ENCODE measurements around the gene TMEM179.
"Not testable (repeated sequence)": the region's sequence is repeated elsewhere in the genome, so short reads cannot be mapped to it uniquely, and the experiment has no call there.

Gene TMEM179

DNA sequence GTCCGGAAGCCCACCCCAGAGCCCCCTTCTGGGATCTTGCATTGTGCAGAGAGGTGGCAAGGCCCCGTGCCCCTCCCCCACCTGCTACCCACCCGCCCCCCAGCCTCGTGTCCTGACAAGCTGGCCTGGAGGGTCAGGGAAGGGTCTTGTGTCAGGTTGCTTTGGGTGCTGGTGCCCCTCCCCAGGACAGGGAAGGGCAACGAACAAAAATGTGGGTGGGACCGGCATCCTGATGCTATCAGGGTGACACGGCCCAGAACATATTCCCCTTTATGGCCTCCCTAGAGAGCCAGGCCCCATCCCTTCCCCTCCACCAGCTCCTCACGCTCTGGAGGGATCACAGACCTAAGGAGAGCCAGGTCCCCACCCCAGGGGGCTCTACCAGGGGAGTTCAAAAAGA, 38.7 kb upstream of the TMEM179 start:
- peaks cover 23% of the 10 kb centered on the region for H3K27me3 ChIP-seq (ENCODE audit: control insufficient read depth, insufficient read depth, low read length)
- peaks cover 9% of the 10 kb centered on the region for H3K4me1 ChIP-seq (ENCODE audit: control insufficient read depth, insufficient read depth, low read length)
- peaks cover 4% of the 10 kb centered on the region for H3K9me3 ChIP-seq (ENCODE audit: control insufficient read depth, low read length)
- H3K9ac ChIP-seq (ENCODE audit: low read length): no peak overlapping the region
- H3K36me3 ChIP-seq (ENCODE audit: control insufficient read depth, insufficient read depth, low read length): no peaks in the 10 kb centered on the region
- H3K4me3 ChIP-seq (ENCODE audit: low read length): no peak overlapping the region

DNA sequence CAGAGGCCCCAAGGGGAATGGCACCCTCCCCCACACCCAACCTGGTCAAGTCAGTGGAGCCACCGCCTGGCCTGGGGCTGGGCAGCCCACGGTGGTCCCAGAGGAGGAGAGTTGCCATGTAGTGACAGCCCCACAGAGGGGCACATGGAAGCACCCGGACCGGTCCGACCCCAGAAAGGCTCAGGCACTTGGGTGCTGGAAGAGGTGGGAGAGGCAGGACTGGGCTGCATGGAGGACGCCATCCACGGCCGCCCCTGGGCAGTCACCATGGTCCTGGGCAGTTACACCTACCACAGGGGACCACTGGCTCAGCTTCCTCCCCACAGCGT, 37.9 kb upstream of the TMEM179 start:
- H3K4me1 ChIP-seq (ENCODE audit: control insufficient read depth, insufficient read depth, low read length): peaks cover 13% of the 10 kb centered on the region
- no peaks in the 10 kb centered on the region for H3K36me3 ChIP-seq (ENCODE audit: control insufficient read depth, insufficient read depth, low read length)
- peaks cover 24% of the 10 kb centered on the region for H3K27me3 ChIP-seq (ENCODE audit: control insufficient read depth, insufficient read depth, low read length)

DNA sequence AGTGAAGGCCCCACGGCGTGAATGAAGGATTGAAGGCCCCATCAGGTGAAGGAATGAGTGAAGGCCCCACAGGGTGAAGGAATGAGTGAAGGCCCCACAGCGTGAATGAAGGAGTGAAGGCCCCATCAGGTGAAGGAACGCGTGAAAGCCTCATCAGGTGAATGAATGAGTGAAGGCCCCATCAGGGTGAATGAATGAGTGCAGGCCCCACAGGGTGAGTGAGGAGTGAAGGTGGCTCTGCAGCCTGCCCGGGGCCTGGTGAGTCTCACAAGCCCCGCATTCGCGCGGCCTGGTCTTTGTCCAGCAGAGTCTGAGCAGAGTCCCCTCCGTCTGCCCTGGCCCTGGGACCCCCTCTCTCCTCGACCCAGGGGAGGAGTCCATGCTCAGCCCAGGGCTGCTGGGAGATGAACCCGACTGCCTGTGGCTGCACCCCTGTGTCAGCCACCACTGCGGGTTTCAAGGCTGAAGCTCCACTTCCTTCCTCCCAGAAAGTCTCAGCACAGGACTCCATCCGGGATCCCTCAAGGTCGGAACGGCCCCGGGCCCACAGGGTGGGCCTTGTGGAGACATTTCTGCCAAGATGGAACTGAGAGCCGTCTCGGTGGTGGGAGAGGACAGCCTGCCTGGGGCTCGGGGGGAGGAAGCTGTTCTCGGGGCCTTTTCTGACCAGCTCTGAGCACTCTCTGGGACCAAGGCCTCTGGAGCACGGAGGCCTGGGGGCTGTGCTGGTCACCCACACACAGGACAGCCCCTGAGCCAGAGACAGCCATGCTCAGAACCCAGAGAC, 37.4 kb upstream of the TMEM179 start:
- Histone ChIP-seq H3K36me3 (ENCODE audit: control insufficient read depth, insufficient read depth, low read length) (no peaks in the 10 kb centered on the region), H3K4me1 (ENCODE audit: control insufficient read depth, insufficient read depth, low read length) (peaks cover 13% of the 10 kb centered on the region), H3K9me3 (ENCODE audit: control insufficient read depth, low read length) (peaks cover 4% of the 10 kb centered on the region), H3K9ac (ENCODE audit: low read length) (no peak overlapping the region), H3K4me3 (ENCODE audit: low read length) (no peak overlapping the region), H3K27me3 (ENCODE audit: control insufficient read depth, insufficient read depth, low read length) (peaks cover 24% of the 10 kb centered on the region)

More for the DNA sequence above, 37.9 kb upstream of the TMEM179 start:
- H3K9me3 ChIP-seq (ENCODE audit: control insufficient read depth, low read length): peaks cover 4% of the 10 kb centered on the region
- H3K9ac ChIP-seq (ENCODE audit: low read length): no peak overlapping the region
- H3K4me3 ChIP-seq (ENCODE audit: low read length): no peak overlapping the region

DNA sequence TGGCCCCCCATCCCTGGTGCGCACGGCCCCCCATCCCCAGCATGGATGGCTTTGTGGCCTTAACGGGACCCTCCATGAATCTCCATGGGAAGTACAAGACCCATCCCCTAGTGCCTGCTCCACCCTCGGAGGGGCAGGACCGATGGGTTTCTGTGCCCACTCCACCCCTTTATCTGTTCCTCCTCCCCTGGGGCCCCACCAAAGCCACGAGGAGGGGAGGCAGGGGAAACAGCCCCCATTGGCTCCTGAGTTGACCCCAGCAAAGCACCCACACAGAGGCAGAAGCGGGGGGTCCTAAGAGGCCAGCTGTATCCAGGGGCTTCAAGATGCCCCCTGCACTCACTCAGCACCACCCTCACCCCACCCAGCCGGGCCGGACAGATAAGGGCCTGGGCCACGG, 36.1 kb upstream of the TMEM179 start:
- H3K4me1 ChIP-seq (ENCODE audit: control insufficient read depth, insufficient read depth, low read length): peaks cover 13% of the 10 kb centered on the region
- H3K36me3 ChIP-seq (ENCODE audit: control insufficient read depth, insufficient read depth, low read length): no peaks in the 10 kb centered on the region
- no peak overlapping the region for H3K4me3 ChIP-seq (ENCODE audit: low read length)
- H3K9me3 ChIP-seq (ENCODE audit: control insufficient read depth, low read length): peaks cover 4% of the 10 kb centered on the region
- H3K9ac ChIP-seq (ENCODE audit: low read length): no peak overlapping the region
- H3K27me3 ChIP-seq (ENCODE audit: control insufficient read depth, insufficient read depth, low read length): peaks cover 24% of the 10 kb centered on the region

DNA sequence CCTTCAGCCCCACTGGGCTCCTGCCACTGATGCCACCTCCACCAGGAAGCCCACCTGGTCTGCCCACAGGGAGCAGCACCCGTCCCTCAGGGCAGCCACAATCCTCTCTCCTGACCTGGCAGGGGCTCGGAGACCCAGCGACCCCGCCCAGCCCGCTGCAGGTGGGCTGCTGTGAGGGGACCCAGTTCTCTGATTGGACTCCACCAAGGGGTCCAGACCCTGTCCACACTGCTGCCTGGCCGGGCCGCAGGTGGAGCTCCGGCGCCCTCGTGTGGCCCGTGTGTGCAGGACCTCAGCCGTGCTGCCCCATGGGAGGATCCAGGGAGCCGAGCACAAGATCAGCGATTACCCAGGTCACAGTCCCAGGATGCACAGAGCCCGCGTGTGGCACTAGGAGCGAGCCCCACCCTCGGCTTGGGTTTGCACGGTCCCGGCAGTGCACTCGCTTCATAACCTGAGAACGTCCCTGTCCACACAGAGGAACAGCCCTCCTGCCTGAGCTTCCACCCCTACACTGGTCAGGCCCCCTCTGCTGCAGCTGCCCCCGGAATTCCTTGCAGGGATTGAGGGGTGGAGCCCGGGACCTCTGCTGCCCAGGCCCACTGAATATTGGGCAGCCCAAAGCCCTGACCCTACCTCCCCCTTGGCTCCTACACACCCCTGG, 35.4 kb upstream of the TMEM179 start:
- peaks cover 27% of the 10 kb centered on the region for H3K27me3 ChIP-seq (ENCODE audit: control insufficient read depth, insufficient read depth, low read length)
- H3K36me3 ChIP-seq (ENCODE audit: control insufficient read depth, insufficient read depth, low read length): no peaks in the 10 kb centered on the region
- H3K4me3 ChIP-seq (ENCODE audit: low read length): no peak overlapping the region
- H3K9ac ChIP-seq (ENCODE audit: low read length): no peak overlapping the region
- H3K9me3 ChIP-seq (ENCODE audit: control insufficient read depth, low read length): peaks cover 1% of the 10 kb centered on the region
- peaks cover 13% of the 10 kb centered on the region for H3K4me1 ChIP-seq (ENCODE audit: control insufficient read depth, insufficient read depth, low read length)

DNA sequence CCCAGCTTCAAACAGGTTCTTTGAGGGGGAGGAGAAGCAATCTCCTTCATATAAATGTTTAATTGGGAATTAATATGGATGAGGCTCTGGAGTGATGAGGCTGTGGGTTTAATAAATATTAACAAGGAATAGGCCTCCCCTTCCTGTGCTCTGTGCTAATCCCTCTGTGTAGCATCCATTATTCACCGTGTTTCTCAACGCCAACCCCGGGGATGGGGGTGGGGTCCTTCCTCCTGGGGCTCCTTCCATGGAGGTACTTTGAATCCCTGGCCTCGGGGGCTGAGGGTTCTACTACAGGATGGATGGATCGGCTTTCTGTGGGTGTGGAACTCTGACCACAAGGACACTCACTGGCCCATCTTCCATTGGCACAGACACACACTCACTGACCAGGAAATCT, 34.9 kb upstream of the TMEM179 start:
- Histone ChIP-seq H3K4me3 (ENCODE audit: low read length) (no peak overlapping the region), H3K4me1 (ENCODE audit: control insufficient read depth, insufficient read depth, low read length) (peaks cover 13% of the 10 kb centered on the region), H3K27me3 (ENCODE audit: control insufficient read depth, insufficient read depth, low read length) (peaks cover 31% of the 10 kb centered on the region), H3K9ac (ENCODE audit: low read length) (no peak overlapping the region), H3K36me3 (ENCODE audit: control insufficient read depth, insufficient read depth, low read length) (no peaks in the 10 kb centered on the region), H3K9me3 (ENCODE audit: control insufficient read depth, low read length) (no peaks in the 10 kb centered on the region)

DNA sequence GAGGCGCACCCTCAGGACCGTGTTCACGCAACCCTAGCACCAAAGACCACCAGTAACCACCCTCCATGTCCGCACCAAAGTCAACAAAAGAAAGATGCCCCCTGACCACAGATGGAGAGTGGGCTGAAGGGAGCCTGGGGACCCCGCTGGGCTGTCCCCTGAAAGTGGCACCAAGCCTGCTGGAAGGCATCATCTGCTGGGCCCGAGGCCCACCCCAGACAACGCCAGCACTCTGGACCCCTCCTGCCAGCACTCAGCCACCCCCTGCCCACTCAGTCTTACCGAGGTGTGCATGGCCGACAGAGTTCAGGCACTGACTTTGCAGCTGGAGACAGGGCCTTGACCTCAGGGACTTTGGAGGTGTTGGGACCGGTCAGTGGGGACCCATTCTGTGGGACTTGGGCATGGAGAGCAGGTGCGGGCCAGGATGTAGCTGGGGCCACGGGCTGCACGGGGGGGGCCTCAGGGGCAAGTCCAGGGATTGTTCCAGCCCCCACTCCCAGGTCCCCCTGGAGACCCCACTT, 34.4 kb upstream of the TMEM179 start:
- H3K9me3 ChIP-seq (ENCODE audit: control insufficient read depth, low read length): no peaks in the 10 kb centered on the region
- no peak overlapping the region for H3K4me3 ChIP-seq (ENCODE audit: low read length)
- H3K4me1 ChIP-seq (ENCODE audit: control insufficient read depth, insufficient read depth, low read length): peaks cover 13% of the 10 kb centered on the region
- no peaks in the 10 kb centered on the region for H3K36me3 ChIP-seq (ENCODE audit: control insufficient read depth, insufficient read depth, low read length)
- H3K27me3 ChIP-seq (ENCODE audit: control insufficient read depth, insufficient read depth, low read length): peaks cover 34% of the 10 kb centered on the region
- H3K9ac ChIP-seq (ENCODE audit: low read length): no peak overlapping the region

DNA sequence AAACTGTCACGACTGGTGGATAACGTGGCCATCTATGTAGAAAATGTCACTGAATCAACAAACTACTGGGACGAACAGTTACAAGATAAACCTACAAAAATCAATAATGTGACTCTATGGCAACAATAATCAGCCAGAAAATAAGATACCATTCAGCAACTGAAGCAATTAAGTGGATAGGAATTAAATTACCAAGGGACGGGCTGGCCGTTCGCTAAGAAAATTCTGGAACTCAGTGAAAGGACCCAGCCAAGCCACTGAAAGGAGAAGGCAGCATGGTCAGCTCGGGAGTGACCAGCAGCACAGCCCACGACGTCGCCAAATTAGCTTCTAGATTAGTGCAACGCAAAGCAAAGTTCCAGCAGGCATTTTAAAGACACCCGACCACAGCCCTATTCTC, 33.6 kb upstream of the TMEM179 start:
- peaks cover 34% of the 10 kb centered on the region for H3K27me3 ChIP-seq (ENCODE audit: control insufficient read depth, insufficient read depth, low read length)
- H3K9me3 ChIP-seq (ENCODE audit: control insufficient read depth, low read length): no peaks in the 10 kb centered on the region
- no peak overlapping the region for H3K4me3 ChIP-seq (ENCODE audit: low read length)
- no peaks in the 10 kb centered on the region for H3K36me3 ChIP-seq (ENCODE audit: control insufficient read depth, insufficient read depth, low read length)
- peaks cover 13% of the 10 kb centered on the region for H3K4me1 ChIP-seq (ENCODE audit: control insufficient read depth, insufficient read depth, low read length)
- H3K9ac ChIP-seq (ENCODE audit: low read length): no peak overlapping the region

DNA sequence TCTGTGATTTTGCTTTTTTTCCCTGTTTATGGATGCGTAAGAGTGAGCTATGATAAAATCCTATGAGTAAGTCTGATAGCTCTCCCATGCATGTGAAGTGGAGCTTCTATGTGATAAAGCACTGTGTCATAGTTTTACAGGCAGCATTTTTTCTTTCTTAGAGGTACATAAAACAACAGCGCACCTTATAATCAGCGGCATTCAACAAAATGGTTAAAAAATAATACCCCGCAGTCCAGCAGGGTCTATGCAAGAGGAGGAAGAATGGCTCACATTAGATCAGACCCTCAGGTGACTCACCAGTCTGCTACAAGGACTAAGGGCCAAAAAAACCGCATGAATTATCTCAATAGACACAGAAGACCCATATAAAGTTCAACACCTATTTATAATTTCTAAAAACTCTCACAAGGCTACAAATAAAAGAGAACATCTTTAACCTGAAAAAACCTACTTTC, 33.0 kb upstream of the TMEM179 start:
- no peak overlapping the region for H3K9ac ChIP-seq (ENCODE audit: low read length)
- peaks cover 13% of the 10 kb centered on the region for H3K4me1 ChIP-seq (ENCODE audit: control insufficient read depth, insufficient read depth, low read length)

DNA sequence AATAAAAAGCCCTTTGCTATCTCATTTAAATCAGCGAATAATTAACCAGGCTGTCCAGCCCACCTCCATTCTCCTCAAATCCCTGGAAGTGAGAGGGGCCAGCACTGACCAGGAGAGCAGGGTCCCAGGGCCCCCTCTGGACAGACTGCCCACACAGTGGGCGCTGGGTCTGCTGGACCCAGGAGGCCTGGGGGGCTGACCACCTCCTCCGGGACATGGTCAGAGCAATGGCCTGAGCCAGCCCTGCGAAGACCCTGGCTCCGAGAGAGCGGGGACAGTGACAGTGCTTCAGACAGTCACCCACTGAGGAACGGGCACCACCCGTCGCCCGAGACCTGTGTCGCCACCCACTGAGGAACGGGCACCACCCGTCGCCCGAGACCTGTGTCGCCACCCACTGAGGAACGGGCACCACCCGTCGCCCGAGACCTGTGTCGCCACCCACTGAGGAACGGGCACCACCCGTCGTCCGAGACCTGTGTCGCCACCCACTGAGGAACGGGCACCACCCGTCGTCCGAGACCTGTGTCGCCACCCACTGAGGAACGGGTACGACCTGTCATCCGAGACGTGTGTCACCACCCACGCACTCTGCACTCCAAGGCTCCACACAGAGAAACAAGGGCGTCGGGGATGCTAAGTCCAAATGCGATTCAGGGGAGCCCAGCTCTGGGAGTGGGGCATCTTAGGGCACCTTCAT, 32.4 kb upstream of the TMEM179 start:
- not testable (repeated sequence) for H3K9ac ChIP-seq (ENCODE audit: low read length); H3K4me3 ChIP-seq (ENCODE audit: low read length); H3K9me3 ChIP-seq (ENCODE audit: control insufficient read depth, low read length); H3K36me3 ChIP-seq (ENCODE audit: control insufficient read depth, insufficient read depth, low read length)
- Histone ChIP-seq H3K4me1 (ENCODE audit: control insufficient read depth, insufficient read depth, low read length) (peaks cover 13% of the 10 kb centered on the region), H3K27me3 (ENCODE audit: control insufficient read depth, insufficient read depth, low read length) (peaks cover 30% of the 10 kb centered on the region)

More for the DNA sequence above, 33.0 kb upstream of the TMEM179 start:
- no peaks in the 10 kb centered on the region for H3K9me3 ChIP-seq (ENCODE audit: control insufficient read depth, low read length)
- no peaks in the 10 kb centered on the region for H3K36me3 ChIP-seq (ENCODE audit: control insufficient read depth, insufficient read depth, low read length)
- no peak overlapping the region for H3K4me3 ChIP-seq (ENCODE audit: low read length)
- peaks cover 34% of the 10 kb centered on the region for H3K27me3 ChIP-seq (ENCODE audit: control insufficient read depth, insufficient read depth, low read length)

DNA sequence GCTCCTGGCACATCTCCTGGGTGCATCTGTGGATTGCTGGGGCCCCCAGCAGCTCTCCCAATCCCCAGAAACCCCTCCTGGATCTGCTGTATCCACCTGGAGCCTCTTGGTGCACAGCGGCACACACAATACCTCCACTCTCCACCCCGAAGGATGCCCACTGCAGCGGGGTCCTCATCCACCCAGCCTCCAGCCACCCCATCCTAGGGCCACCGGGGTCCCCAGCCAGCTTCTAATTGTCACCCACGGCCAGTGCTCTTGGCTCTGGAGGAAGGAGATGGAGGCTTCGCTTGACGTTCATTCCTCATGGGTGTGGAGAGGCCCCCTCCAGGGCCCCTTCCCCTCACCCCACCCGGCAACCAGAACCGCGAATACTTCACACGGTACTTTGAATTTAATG, 31.6 kb upstream of the TMEM179 start:
- H3K9ac ChIP-seq (ENCODE audit: low read length): no peak overlapping the region
- no peaks in the 10 kb centered on the region for H3K9me3 ChIP-seq (ENCODE audit: control insufficient read depth, low read length)
- H3K4me1 ChIP-seq (ENCODE audit: control insufficient read depth, insufficient read depth, low read length): peaks cover 13% of the 10 kb centered on the region
- peaks cover 28% of the 10 kb centered on the region for H3K27me3 ChIP-seq (ENCODE audit: control insufficient read depth, insufficient read depth, low read length)
- H3K36me3 ChIP-seq (ENCODE audit: control insufficient read depth, insufficient read depth, low read length): no peaks in the 10 kb centered on the region
- H3K4me3 ChIP-seq (ENCODE audit: low read length): no peak overlapping the region

DNA sequence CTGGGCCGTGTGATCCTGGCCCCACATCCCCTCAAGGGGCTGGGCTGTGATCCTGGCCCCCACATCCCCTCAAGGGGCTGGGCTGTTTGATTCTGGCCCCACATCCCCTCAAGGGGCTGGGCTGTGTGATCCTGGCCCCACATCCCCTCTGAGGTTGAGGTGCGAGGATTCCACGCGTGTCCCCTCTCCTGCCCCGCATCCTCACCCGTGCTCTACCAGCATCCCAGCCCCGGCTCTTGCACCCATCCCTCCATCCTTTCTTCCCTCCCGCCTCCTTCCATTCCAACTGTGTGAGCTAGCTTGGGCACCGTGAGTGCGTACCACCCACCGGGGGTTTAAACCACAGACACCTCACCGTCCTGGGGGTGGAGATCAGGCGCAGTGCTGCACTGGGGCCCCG, 31.1 kb upstream of the TMEM179 start:
- no peaks in the 10 kb centered on the region for H3K36me3 ChIP-seq (ENCODE audit: control insufficient read depth, insufficient read depth, low read length)
- peaks cover 28% of the 10 kb centered on the region for H3K27me3 ChIP-seq (ENCODE audit: control insufficient read depth, insufficient read depth, low read length)
- no peak overlapping the region for H3K4me3 ChIP-seq (ENCODE audit: low read length)
- H3K9ac ChIP-seq (ENCODE audit: low read length): no peak overlapping the region
- peaks cover 13% of the 10 kb centered on the region for H3K4me1 ChIP-seq (ENCODE audit: control insufficient read depth, insufficient read depth, low read length)
- H3K9me3 ChIP-seq (ENCODE audit: control insufficient read depth, low read length): no peaks in the 10 kb centered on the region

All from mucosa of stomach (tissue), 1 donor.